ENCODE results near the gene CLEC4G.

CLEC4G gene

GRCh38 chr19:7701049-7701653, 30.8 kb downstream of the CLEC4G start:
- H3K4me3 ChIP-seq = no peak overlapping the region
- no peak overlapping the region for H3K27ac ChIP-seq

GRCh38 chr19:7699417-7700401, 32.2 kb downstream of the CLEC4G start:
- Histone ChIP-seq H3K27ac (no peak overlapping the region), H3K4me3 (no peak overlapping the region)

- Histone ChIP-seq H3K4me3 (no peak overlapping the region), H3K27ac (no peak overlapping the region)
Measured at GRCh38 chr19:7699003-7699402, 32.9 kb downstream of the CLEC4G start.

GRCh38 chr19:7698583-7698982, 33.3 kb downstream of the CLEC4G start:
- Histone ChIP-seq H3K4me3 (no peak overlapping the region), H3K27ac (no peak overlapping the region)

GRCh38 chr19:7697721-7698287, 34.1 kb downstream of the CLEC4G start:
- no peak overlapping the region for H3K4me3 ChIP-seq
- H3K27ac ChIP-seq = no peak overlapping the region

- H3K4me3 ChIP-seq = no peak overlapping the region
- no peak overlapping the region for H3K27ac ChIP-seq
Measured at GRCh38 chr19:7694499-7694898, 37.4 kb downstream of the CLEC4G start.

- no peak overlapping the region for H3K4me3 ChIP-seq
- H3K27ac ChIP-seq = no peak overlapping the region
Measured at GRCh38 chr19:7692417-7693088, 39.4 kb downstream of the CLEC4G start.

- no peak overlapping the region for H3K4me3 ChIP-seq
- no peak overlapping the region for H3K27ac ChIP-seq
Measured at GRCh38 chr19:7691497-7691896, 40.4 kb downstream of the CLEC4G start.

GRCh38 chr19:7690779-7691258, 41.1 kb downstream of the CLEC4G start:
- Histone ChIP-seq H3K27ac (no peak overlapping the region), H3K4me3 (no peak overlapping the region)

GRCh38 chr19:7689165-7689564, 42.7 kb downstream of the CLEC4G start:
- Histone ChIP-seq H3K4me3 (no peak overlapping the region), H3K27ac (no peak overlapping the region)

GRCh38 chr19:7687177-7687576, 44.7 kb downstream of the CLEC4G start:
- no peak overlapping the region for H3K27ac ChIP-seq

GRCh38 chr19:7685546-7686445, 46.1 kb downstream of the CLEC4G start:
- Histone ChIP-seq H3K27ac (no peak overlapping the region), H3K4me3 (no peak overlapping the region)

More at GRCh38 chr19:7687177-7687576, 44.7 kb downstream of the CLEC4G start:
- H3K4me3 ChIP-seq = no peak overlapping the region

GRCh38 chr19:7682175-7682855, 49.6 kb downstream of the CLEC4G start:
- Histone ChIP-seq H3K4me3 (peak overlapping the region in 4 of 7 experiments; percentile 90 to 100 (median 98)), H3K27ac (peak overlapping the region in 10 of 21 experiments; percentile 89 to 99 (median 96))

- Histone ChIP-seq H3K4me3 (peak overlapping the region; percentile 84 to 100 (median 98)), H3K27ac (peak overlapping the region; percentile 65 to 99 (median 96))
Measured at GRCh38 chr19:7681340-7682174, 50.4 kb downstream of the CLEC4G start.

GRCh38 chr19:7680606-7681339, 51.1 kb downstream of the CLEC4G start, which contains the start of gene TRAPPC5:
Gene TRAPPC5, plus strand, starts transcription at chr19:7680833. Its CDS starts 1,421 bp downstream, at chr19:7682254.
- Histone ChIP-seq H3K27ac (peak within 1 kb of the TSS; percentile 65 to 99 (median 96)), H3K4me3 (peak within 1 kb of the TSS; percentile 84 to 100 (median 98))

GRCh38 chr19:7679771-7680605, 51.9 kb downstream of the CLEC4G start:
- Histone ChIP-seq H3K27ac (peak overlapping the region in 7 of 21 experiments; percentile 95 to 99 (median 97)), H3K4me3 (peak overlapping the region; percentile 84 to 100 (median 98))

Data from skin epidermis (tissue), 12 donors.